ENCODE data around the gene COL20A1.

Gene COL20A1

DNA sequence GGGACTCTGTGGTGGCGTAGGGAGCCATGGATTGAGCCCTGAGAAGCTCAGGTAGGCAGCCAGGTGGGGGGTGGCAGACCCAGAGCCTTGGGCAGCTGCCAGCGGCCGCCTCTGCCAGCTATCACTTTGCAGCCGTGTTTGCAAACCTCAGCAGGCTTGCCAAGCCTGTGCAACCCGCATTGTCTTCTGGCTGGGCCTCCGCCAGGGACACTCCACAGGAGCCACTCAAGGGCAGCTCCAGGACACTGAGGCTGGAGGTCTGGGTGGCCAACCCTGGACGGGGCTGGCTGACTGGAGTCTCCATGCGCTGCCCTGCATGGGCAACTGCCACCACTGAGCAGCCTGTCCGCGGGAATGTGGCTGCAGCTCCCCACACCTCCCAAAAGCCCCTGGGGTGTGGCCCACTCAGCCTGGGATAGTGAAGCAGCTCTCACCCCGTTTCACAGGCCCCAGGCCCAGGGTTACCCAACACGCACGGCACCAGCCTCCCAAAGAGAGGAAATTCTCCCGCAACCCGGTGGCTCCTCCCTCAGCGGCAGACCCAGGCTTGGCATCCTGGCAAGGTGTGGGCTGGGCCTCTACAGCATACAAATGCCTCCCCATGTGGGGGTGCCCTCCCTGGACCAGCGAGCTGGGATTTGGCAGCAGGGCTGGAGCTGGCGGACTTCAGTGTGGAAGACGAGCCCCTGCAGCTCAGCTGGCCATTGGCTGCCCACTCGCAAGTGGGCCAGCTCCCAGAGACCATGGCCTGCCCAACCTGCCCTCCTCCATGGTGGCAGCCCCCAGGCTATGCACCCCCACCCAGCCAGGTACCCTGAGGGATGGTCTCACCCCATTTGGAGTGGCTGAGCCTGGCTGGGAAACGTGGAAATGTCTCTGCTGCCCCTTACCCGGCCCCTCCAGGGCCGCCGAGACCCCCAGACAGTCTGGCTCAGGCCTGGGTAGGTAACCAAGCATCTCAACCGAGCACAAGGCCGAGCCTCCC, 65.2 kb downstream of the COL20A1 start:
- peak; percentile 72 for TF ChIP-seq ZIC2 (tag by site-specific recombination; IDR thresholded peaks at IDR 0.05)
- TF ChIP-seq, protein P1, sequence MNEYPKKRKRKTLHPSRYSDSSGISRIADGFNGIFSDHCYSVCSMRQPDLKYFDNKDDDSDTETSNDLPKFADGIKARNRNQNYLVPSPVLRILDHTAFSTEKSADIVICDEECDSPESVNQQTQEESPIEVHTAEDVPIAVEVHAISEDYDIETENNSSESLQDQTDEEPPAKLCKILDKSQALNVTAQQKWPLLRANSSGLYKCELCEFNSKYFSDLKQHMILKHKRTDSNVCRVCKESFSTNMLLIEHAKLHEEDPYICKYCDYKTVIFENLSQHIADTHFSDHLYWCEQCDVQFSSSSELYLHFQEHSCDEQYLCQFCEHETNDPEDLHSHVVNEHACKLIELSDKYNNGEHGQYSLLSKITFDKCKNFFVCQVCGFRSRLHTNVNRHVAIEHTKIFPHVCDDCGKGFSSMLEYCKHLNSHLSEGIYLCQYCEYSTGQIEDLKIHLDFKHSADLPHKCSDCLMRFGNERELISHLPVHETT (tag by site-specific recombination; IDR thresholded peaks at IDR 0.05), result no peak
- POLR2A ChIA-PET, result no interaction called here
- Histone ChIP-seq H3K4me3 (ENCODE audit: low read depth, low read length) (no peak overlapping the region), H3K36me3 (ENCODE audit: control insufficient read depth in 2 of 2, insufficient read depth in 1 of 2, low read length in 2 of 2) (no peaks in the 10 kb centered on the region), H3K27ac (ENCODE audit: extremely low read depth, low read depth, low read length) (no peak overlapping the region), H3K4me1 (ENCODE audit: control insufficient read depth, insufficient read depth, low read length) (no peaks in the 10 kb centered on the region), H3K9me3 (ENCODE audit: control insufficient read depth, insufficient read depth, low read depth, low read length) (no peaks in the 10 kb centered on the region)
- CTCF ChIA-PET, result no interaction called here

DNA sequence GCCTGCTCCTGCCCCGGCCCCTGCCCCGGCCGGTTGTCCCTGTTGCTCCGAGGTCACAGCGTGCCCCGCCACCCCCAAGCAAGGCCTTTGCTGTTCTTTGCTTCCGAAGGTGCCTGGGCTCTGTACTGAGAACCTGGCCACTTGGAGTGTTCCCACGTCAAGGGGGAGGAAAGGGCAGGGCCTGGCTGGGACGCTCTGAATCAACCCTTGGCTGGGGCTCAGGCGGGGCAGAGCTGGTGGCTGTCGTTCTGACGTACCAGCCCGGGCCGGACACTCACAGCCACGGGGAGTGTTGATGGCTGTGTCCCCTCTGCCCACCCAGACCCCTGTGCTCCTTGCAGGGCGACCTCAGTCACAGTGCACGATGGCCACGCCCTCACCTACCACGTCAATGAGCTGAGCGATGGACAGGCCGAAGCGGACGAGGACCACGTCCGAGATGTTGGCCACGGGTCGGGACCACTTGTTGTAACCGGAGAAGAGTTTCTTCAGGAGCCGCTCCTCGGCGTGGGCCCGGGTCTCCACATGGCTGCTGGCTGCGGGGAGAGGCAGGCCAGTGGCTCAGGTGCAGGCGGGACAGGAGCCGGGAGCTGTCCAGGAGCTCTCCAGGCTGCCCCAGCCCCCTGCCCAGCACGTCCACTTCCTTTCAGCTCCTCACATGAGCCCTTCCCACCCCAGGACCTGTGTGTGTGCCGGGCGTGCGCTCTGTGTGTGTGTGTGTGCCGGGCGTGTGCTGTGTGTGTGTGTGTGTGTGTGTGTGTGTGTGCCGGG, 66.4 kb downstream of the COL20A1 start:
- no peak overlapping the region for H3K27ac ChIP-seq (ENCODE audit: extremely low read depth, low read depth, low read length)
- no peaks in the 10 kb centered on the region for H3K36me3 ChIP-seq (ENCODE audit: control insufficient read depth in 2 of 2, insufficient read depth in 1 of 2, low read length in 2 of 2)
- H3K9me3 ChIP-seq (ENCODE audit: control insufficient read depth, insufficient read depth, low read depth, low read length), result no peaks in the 10 kb centered on the region
- H3K4me1 ChIP-seq (ENCODE audit: control insufficient read depth, insufficient read depth, low read length), result no peaks in the 10 kb centered on the region
- no peak for TF ChIP-seq ZNF544 (tag by site-specific recombination; IDR thresholded peaks at IDR 0.05)
- TF ChIP-seq ZNF585B (tag by site-specific recombination; IDR thresholded peaks at IDR 0.05), result no peak
- TF ChIP-seq, protein P2, sequence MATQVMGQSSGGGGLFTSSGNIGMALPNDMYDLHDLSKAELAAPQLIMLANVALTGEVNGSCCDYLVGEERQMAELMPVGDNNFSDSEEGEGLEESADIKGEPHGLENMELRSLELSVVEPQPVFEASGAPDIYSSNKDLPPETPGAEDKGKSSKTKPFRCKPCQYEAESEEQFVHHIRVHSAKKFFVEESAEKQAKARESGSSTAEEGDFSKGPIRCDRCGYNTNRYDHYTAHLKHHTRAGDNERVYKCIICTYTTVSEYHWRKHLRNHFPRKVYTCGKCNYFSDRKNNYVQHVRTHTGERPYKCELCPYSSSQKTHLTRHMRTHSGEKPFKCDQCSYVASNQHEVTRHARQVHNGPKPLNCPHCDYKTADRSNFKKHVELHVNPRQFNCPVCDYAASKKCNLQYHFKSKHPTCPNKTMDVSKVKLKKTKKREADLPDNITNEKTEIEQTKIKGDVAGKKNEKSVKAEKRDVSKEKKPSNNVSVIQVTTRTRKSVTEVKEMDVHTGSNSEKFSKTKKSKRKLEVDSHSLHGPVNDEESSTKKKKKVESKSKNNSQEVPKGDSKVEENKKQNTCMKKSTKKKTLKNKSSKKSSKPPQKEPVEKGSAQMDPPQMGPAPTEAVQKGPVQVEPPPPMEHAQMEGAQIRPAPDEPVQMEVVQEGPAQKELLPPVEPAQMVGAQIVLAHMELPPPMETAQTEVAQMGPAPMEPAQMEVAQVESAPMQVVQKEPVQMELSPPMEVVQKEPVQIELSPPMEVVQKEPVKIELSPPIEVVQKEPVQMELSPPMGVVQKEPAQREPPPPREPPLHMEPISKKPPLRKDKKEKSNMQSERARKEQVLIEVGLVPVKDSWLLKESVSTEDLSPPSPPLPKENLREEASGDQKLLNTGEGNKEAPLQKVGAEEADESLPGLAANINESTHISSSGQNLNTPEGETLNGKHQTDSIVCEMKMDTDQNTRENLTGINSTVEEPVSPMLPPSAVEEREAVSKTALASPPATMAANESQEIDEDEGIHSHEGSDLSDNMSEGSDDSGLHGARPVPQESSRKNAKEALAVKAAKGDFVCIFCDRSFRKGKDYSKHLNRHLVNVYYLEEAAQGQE (tag by site-specific recombination; IDR thresholded peaks at IDR 0.05), result peak; percentile 34; the same call in 1 of the 2 replicates
- TF ChIP-seq, protein P3, sequence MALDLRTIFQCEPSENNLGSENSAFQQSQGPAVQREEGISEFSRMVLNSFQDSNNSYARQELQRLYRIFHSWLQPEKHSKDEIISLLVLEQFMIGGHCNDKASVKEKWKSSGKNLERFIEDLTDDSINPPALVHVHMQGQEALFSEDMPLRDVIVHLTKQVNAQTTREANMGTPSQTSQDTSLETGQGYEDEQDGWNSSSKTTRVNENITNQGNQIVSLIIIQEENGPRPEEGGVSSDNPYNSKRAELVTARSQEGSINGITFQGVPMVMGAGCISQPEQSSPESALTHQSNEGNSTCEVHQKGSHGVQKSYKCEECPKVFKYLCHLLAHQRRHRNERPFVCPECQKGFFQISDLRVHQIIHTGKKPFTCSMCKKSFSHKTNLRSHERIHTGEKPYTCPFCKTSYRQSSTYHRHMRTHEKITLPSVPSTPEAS (tag by site-specific recombination; IDR thresholded peaks at IDR 0.05), result 0 out of 2 replicates have a peak, but pooled peaks have one; percentile 8
- TF ChIP-seq REPIN1 (tag by site-specific recombination; IDR thresholded peaks at IDR 0.05; ENCODE audit: low read depth), result no peak
- TF ChIP-seq, protein P4, sequence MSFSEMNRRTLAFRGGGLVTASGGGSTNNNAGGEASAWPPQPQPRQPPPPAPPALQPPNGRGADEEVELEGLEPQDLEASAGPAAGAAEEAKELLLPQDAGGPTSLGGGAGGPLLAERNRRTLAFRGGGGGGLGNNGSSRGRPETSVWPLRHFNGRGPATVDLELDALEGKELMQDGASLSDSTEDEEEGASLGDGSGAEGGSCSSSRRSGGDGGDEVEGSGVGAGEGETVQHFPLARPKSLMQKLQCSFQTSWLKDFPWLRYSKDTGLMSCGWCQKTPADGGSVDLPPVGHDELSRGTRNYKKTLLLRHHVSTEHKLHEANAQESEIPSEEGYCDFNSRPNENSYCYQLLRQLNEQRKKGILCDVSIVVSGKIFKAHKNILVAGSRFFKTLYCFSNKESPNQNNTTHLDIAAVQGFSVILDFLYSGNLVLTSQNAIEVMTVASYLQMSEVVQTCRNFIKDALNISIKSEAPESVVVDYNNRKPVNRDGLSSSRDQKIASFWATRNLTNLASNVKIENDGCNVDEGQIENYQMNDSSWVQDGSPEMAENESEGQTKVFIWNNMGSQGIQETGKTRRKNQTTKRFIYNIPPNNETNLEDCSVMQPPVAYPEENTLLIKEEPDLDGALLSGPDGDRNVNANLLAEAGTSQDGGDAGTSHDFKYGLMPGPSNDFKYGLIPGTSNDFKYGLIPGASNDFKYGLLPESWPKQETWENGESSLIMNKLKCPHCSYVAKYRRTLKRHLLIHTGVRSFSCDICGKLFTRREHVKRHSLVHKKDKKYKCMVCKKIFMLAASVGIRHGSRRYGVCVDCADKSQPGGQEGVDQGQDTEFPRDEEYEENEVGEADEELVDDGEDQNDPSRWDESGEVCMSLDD (tag by site-specific recombination; IDR thresholded peaks at IDR 0.05), result no peak
- TF ChIP-seq SCRT2 (tag by site-specific recombination; IDR thresholded peaks at IDR 0.05), result peak; percentile 45; the same call in 1 of the 2 replicates
- TF ChIP-seq ZFP3 (tag by site-specific recombination; IDR thresholded peaks at IDR 0.05; ENCODE audit: low read depth), result no peak
- CTCF ChIA-PET, result interaction anchor here (0.8 kb wide), 1 partner anchor 22 kb away, joined by 3 read pairs; no protein-coding TSS in a partner anchor
- no peak overlapping the region for H3K4me3 ChIP-seq (ENCODE audit: low read depth, low read length)
- POLR2A ChIA-PET, result no interaction called here

All from HEK293 (cell line).